PC-3 (cell line): Measurements from ENCODE around the gene GLOD5. TPM values are rescaled to one million over a fixed set of nuclear protein-coding genes. Genes with fewer than 3 reads are reported as not detected.

Experiments used
- ATAC-seq: fragments of 200-7000 bp; cut with Tn5 transposase; 2 replicates; pipeline ENCODE4 v1.9.1; 2020; ENCODE audit warnings: mild to moderate bottlenecking, moderate library complexity
- BruUV-seq: library from RNA; stranded (reverse); fragments of 400-500 nt; replicated peaks from 2 replicates; lab custom pipeline; 2021; lab: Mats Ljungman, UMichigan
- CTCF ChIA-PET: fragments of 300-600 bp; sonication (Branson Sonifier 250); formaldehyde crosslinking; loops from one replicate; lab custom pipeline; 2022; ENCODE audit warnings: antibody characterized with exemption; lab: Charles Lee
- POLR2A ChIA-PET: fragments of 300-600 bp; sonication (Branson Sonifier 250); formaldehyde crosslinking; loops from one replicate; lab custom pipeline; 2022; ENCODE audit warnings: antibody characterized with exemption; ENCODE audit not compliant: unreplicated experiment; lab: Charles Lee
- DNase-seq: peaks from one replicate; pipeline ENCODE4 v3.0.0-alpha.2; 2015
- H2AFZ ChIP-seq: fragments of 300-600 bp; sonication (generic); 2 replicates; pipeline ENCODE4 v1.6.0; 2016; ENCODE audit warnings: antibody characterized with exemption, low read length
- H3F3A ChIP-seq: fragments of 300-600 bp; sonication (generic); one replicate; pipeline ENCODE4 v1.6.0; 2017; ENCODE audit warnings: antibody characterized with exemption, low read length, control low read depth, mild to moderate bottlenecking; ENCODE audit not compliant: unreplicated experiment
- H3K27ac ChIP-seq: fragments of 300-600 bp; sonication (generic); 2 replicates; pipeline ENCODE4 v1.5.1; 2016; ENCODE audit warnings: mild to moderate bottlenecking, low read length
- H3K27me3 ChIP-seq: fragments of 300-600 bp; sonication (generic); 2 replicates; pipeline ENCODE4 v1.6.1; 2016; ENCODE audit warnings: low read length, mixed read lengths
- H3K36me3 ChIP-seq: fragments of 300-600 bp; sonication (generic); 2 replicates; pipeline ENCODE4 v1.6.1; 2016; ENCODE audit warnings: low read depth, mixed run types, low read length, mixed read lengths
- H3K4me1 ChIP-seq: fragments of 300-600 bp; sonication (generic); 2 replicates; pipeline ENCODE4 v1.5.1; 2016; ENCODE audit warnings: low read length; ENCODE audit not compliant: insufficient read depth
- H3K4me2 ChIP-seq: fragments of 300-600 bp; sonication (generic); 2 replicates; pipeline ENCODE4 v1.6.0; 2016; ENCODE audit warnings: low read length
- H3K4me3 ChIP-seq: fragments of 300-600 bp; sonication (generic); 2 replicates; pipeline ENCODE4 v1.5.1; 2016; ENCODE audit warnings: mild to moderate bottlenecking, low read length, mixed read lengths
- H3K79me2 ChIP-seq: fragments of 300-600 bp; sonication (generic); 2 replicates; pipeline ENCODE4 v1.6.1; 2017; ENCODE audit warnings: low read length, mixed read lengths
- H3K9ac ChIP-seq: fragments of 300-600 bp; sonication (generic); 2 replicates; pipeline ENCODE4 v1.6.0; 2016; ENCODE audit warnings: mild to moderate bottlenecking, low read length
- H3K9me2 ChIP-seq: fragments of 300-600 bp; sonication (generic); replicated peaks from 2 replicates; pipeline ENCODE4 v1.6.1; 2016; ENCODE audit warnings: mixed run types, low read length, mixed read lengths
- H3K9me3 ChIP-seq: fragments of 300-600 bp; sonication (generic); 2 replicates; pipeline ENCODE4 v1.6.1; 2016; ENCODE audit warnings: low read length, mixed read lengths
- H4K20me1 ChIP-seq: fragments of 300-600 bp; sonication (generic); 2 replicates; pipeline ENCODE4 v1.6.1; 2016; ENCODE audit warnings: low read length, mixed read lengths
- CTCF ChIP-seq: fragments of 300-600 bp; sonication (generic); conservative IDR thresholded peaks from 2 replicates; pipeline ENCODE4 v1.5.1; 2017; ENCODE audit warnings: antibody characterized with exemption, low read depth, mild to moderate bottlenecking, low read length
- EZH2 ChIP-seq: fragments of 300-600 bp; sonication (generic); IDR thresholded peaks from one replicate; pipeline ENCODE4 v1.6.1; 2017; ENCODE audit warnings: antibody characterized with exemption, mild to moderate bottlenecking, low read length; ENCODE audit not compliant: unreplicated experiment
- EZH2phosphoT487 ChIP-seq: fragments of 300-600 bp; sonication (generic); IDR thresholded peaks from 2 replicates; pipeline ENCODE4 v1.6.1; 2018; ENCODE audit warnings: mild to moderate bottlenecking, antibody characterized with exemption, low read length, borderline replicate concordance
- intact Hi-C: fragments of 100-400 bp; cut with micrococcal nuclease; formaldehyde crosslinking; loops from 2 replicates; pipeline ENCODE4 v1.9.0; 2023
- total RNA-seq: library from RNA; depleted of rRNA; stranded (reverse); fragments of >200 nt; gene quantifications from 2 replicates; pipeline ENCODE4 v1.2.3, GENCODE V29; 2014

The GLOD5 gene
- total RNA-seq, 1 experiment from 2014 or later, result not detected

GRCh38 chrX:48793935-48794334 lies 32.4 kb downstream of the GLOD5 start:
- H3K9me2 ChIP-seq, result no peaks in the 10 kb centered on the region
- H4K20me1 ChIP-seq, result no peaks in the 10 kb centered on the region
- DNase-seq (no peak), ATAC-seq (no peak)
- peaks cover 14% of the 10 kb centered on the region for H3K4me1 ChIP-seq
- intact Hi-C loops, result no loop called here
- H3F3A ChIP-seq, result no peaks in the 10 kb centered on the region
- ChIA-PET CTCF (no interaction called here), POLR2A (no interaction called here)
- no peaks in the 10 kb centered on the region for H3K79me2 ChIP-seq
- no peak overlapping the region for H3K4me2 ChIP-seq
- TF ChIP-seq EZH2 (no peak), CTCF (no peak), EZH2phosphoT487 (no peak)
- no peak overlapping the region for H3K9ac ChIP-seq
- no peaks in the 10 kb centered on the region for H3K27me3 ChIP-seq
- no peak overlapping the region for H3K27ac ChIP-seq
- H3K9me3 ChIP-seq, result no peaks in the 10 kb centered on the region
- H3K4me3 ChIP-seq, result no peak overlapping the region
- H2AFZ ChIP-seq, result no peak overlapping the region
- no TSS peak for BruUV-seq
- H3K36me3 ChIP-seq, result no peaks in the 10 kb centered on the region

- Histone ChIP-seq H3K79me2 (no peaks in the 10 kb centered on the region), H3K4me1 (peaks cover 14% of the 10 kb centered on the region), H3K9me3 (no peaks in the 10 kb centered on the region), H3F3A (no peaks in the 10 kb centered on the region), H3K9me2 (no peaks in the 10 kb centered on the region), H3K4me3 (no peak overlapping the region), H3K4me2 (peak overlapping the region; percentile 50), H3K9ac (no peak overlapping the region), H3K27me3 (no peaks in the 10 kb centered on the region), H4K20me1 (no peaks in the 10 kb centered on the region), H3K36me3 (no peaks in the 10 kb centered on the region), H3K27ac (no peak overlapping the region), H2AFZ (0 out of 2 replicates have a peak overlapping the region, but pooled peaks have one; percentile 68)
- no peak for DNase-seq
- TF ChIP-seq EZH2 (no peak), EZH2phosphoT487 (no peak), CTCF (no peak)
- ATAC-seq, result no peak
- no TSS peak for BruUV-seq
- intact Hi-C loops, result no loop called here
- POLR2A ChIA-PET, result no interaction called here
- CTCF ChIA-PET, result no interaction called here
These were observed 32.9 kb downstream of the GLOD5 start for GRCh38 chrX:48794340-48794910.

- H3K4me1 ChIP-seq, result peaks cover 14% of the 10 kb centered on the region
- no peaks in the 10 kb centered on the region for H3K9me3 ChIP-seq
- no peak overlapping the region for H3K9ac ChIP-seq
- DNase-seq (peak; percentile 61), ATAC-seq (peak; percentile 82)
- H3K79me2 ChIP-seq, result no peaks in the 10 kb centered on the region
- no peak for TF ChIP-seq EZH2
- H4K20me1 ChIP-seq, result no peaks in the 10 kb centered on the region
- peak overlapping the region; percentile 50 for H3K4me2 ChIP-seq
- no peaks in the 10 kb centered on the region for H3K9me2 ChIP-seq
- intact Hi-C loops, result no loop called here
- ChIA-PET CTCF (no interaction called here), POLR2A (no interaction called here)
- no TSS peak for BruUV-seq
- H3K4me3 ChIP-seq, result no peak overlapping the region
- no peaks in the 10 kb centered on the region for H3K36me3 ChIP-seq
- no peaks in the 10 kb centered on the region for H3K27me3 ChIP-seq
- H3K27ac ChIP-seq, result peak overlapping the region; percentile 34
- no peaks in the 10 kb centered on the region for H3F3A ChIP-seq
- peak overlapping the region; percentile 68 for H2AFZ ChIP-seq
These were observed 33.5 kb downstream of the GLOD5 start for GRCh38 chrX:48794911-48795515.
